CD4-positive, alpha-beta T cell treated with Interleukin-10 for 1 hour (primary cell): Measurements from ENCODE around the gene MEX3D.
A peak's percentile ranks its signal among the peaks of the same experiment; 100 is the strongest.

Experiments
- DNase-seq: peaks from one replicate; pipeline ENCODE4 v3.0.0-alpha.2; 2020

The MEX3D gene

GRCh38 chr19:1568320-1569019 is at the start of gene MEX3D:
TSS of gene MEX3D (minus strand) at chr19:1568325. CDS start at chr19:1568058, 267 bp downstream.
- peak; percentile 85 for DNase-seq

- DNase-seq = no peak
These were observed 48.8 kb upstream of the MEX3D start for GRCh38 chr19:1616875-1617274.

- DNase-seq = no peak
These were observed 48.3 kb upstream of the MEX3D start for GRCh38 chr19:1616396-1616795.

- no peak for DNase-seq
These were observed 47.1 kb upstream of the MEX3D start for GRCh38 chr19:1615156-1615765.

- DNase-seq = no peak
These were observed 45.9 kb upstream of the MEX3D start for GRCh38 chr19:1613808-1614570.

- no peak for DNase-seq
These were observed 45.0 kb upstream of the MEX3D start for GRCh38 chr19:1613146-1613545.

GRCh38 chr19:1612114-1613086 is 44.3 kb upstream of the MEX3D start:
- no peak for DNase-seq

- no peak for DNase-seq
These were observed 43.2 kb upstream of the MEX3D start for GRCh38 chr19:1611353-1611752.

GRCh38 chr19:1610579-1610978 is 42.5 kb upstream of the MEX3D start:
- DNase-seq = peak; percentile 21

GRCh38 chr19:1609680-1610474 is 41.8 kb upstream of the MEX3D start:
- DNase-seq = no peak

GRCh38 chr19:1609103-1609396 is 40.9 kb upstream of the MEX3D start:
- DNase-seq = peak; percentile 39

GRCh38 chr19:1608359-1609102 is 40.4 kb upstream of the MEX3D start:
- peak; percentile 53 for DNase-seq

GRCh38 chr19:1606138-1606651 is 38.1 kb upstream of the MEX3D start:
- no peak for DNase-seq

- peak; percentile 93 for DNase-seq
These were observed 37.4 kb upstream of the MEX3D start, which contains the start of gene UQCR11 for GRCh38 chr19:1605236-1606137. TSS of gene UQCR11 (minus strand) at chr19:1605462. CDS start at chr19:1605409, 53 bp downstream.

GRCh38 chr19:1602091-1602707 is 34.1 kb upstream of the MEX3D start:
- DNase-seq = no peak

- no peak for DNase-seq
These were observed 33.5 kb upstream of the MEX3D start for GRCh38 chr19:1601613-1602064.

GRCh38 chr19:1599460-1599846 is 31.3 kb upstream of the MEX3D start:
- no peak for DNase-seq

- no peak for DNase-seq
These were observed 30.8 kb upstream of the MEX3D start for GRCh38 chr19:1598777-1599459.

GRCh38 chr19:1593501-1593772 is 25.3 kb upstream of the MEX3D start:
- no peak for DNase-seq
